ENCODE results near the gene C16orf46.

DNA sequence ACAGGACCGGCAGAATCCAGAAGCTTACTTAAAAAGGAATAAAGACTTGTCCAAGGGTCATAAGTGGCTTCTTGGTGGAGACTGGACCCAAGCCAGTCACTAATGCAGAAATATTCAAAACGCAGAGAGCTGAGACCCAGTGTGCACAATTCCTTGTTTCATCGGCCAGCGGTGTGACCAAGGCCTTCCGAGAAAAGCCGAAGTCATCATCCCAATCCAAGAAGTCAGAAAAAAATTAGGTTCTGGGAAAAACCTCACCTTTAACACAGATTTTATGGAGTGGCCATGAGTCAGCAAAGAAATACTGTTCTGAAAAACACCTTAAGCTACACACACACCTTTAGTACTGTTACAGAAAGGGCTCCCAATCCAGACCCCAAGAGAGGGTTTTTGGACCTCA is 20.2 kb upstream of the C16orf46 start:
- TF ChIP-seq, protein P1, sequence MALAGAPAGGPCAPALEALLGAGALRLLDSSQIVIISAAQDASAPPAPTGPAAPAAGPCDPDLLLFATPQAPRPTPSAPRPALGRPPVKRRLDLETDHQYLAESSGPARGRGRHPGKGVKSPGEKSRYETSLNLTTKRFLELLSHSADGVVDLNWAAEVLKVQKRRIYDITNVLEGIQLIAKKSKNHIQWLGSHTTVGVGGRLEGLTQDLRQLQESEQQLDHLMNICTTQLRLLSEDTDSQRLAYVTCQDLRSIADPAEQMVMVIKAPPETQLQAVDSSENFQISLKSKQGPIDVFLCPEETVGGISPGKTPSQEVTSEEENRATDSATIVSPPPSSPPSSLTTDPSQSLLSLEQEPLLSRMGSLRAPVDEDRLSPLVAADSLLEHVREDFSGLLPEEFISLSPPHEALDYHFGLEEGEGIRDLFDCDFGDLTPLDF (CRISPR knock-in tag; IDR thresholded peaks at IDR 0.05) = no peak
- TF ChIP-seq, protein P2, sequence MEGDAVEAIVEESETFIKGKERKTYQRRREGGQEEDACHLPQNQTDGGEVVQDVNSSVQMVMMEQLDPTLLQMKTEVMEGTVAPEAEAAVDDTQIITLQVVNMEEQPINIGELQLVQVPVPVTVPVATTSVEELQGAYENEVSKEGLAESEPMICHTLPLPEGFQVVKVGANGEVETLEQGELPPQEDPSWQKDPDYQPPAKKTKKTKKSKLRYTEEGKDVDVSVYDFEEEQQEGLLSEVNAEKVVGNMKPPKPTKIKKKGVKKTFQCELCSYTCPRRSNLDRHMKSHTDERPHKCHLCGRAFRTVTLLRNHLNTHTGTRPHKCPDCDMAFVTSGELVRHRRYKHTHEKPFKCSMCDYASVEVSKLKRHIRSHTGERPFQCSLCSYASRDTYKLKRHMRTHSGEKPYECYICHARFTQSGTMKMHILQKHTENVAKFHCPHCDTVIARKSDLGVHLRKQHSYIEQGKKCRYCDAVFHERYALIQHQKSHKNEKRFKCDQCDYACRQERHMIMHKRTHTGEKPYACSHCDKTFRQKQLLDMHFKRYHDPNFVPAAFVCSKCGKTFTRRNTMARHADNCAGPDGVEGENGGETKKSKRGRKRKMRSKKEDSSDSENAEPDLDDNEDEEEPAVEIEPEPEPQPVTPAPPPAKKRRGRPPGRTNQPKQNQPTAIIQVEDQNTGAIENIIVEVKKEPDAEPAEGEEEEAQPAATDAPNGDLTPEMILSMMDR (IDR thresholded peaks at IDR 0.05 in 2 of 3, conservative IDR thresholded peaks at IDR 0.05 in 1 of 3; ENCODE audit: insufficient read depth in 2 of 3, low read depth in 1 of 3, low read length in 3 of 3) = no peak
- TF ChIP-seq EZH2 (IDR thresholded peaks at IDR 0.05; ENCODE audit: borderline replicate concordance, low read depth, low read length) (no peak), NCOA6 (IDR thresholded peaks at IDR 0.05) (no peak), NCOR1 (IDR thresholded peaks at IDR 0.05) (no peak), NRF1 (conservative IDR thresholded peaks at IDR 0.05 in 1 of 2, IDR thresholded peaks at IDR 0.05 in 1 of 2) (no peak), FOXK2 (conservative IDR thresholded peaks at IDR 0.05 in 1 of 2, IDR thresholded peaks at IDR 0.05 in 1 of 2; ENCODE audit: low read depth in 2 of 2) (no peak), GABPB1 (CRISPR knock-in tag; IDR thresholded peaks at IDR 0.05) (no peak), ZNF584 (CRISPR knock-in tag; IDR thresholded peaks at IDR 0.05; ENCODE audit: low read depth) (no peak)
